Activated CD4-positive, alpha-beta T cell treated with anti-CD3 and anti-CD28 coated beads, Interleukin-2, Interleukin-4, amounts not matched to agents 100 ng/mL and 50 ng/mL, durations not matched to agents 16 hours and 8 hours (primary cell): ENCODE measurements around the gene NXPE4.
A peak's percentile ranks its signal among the peaks of the same experiment; 100 is the strongest.
"Not testable (repeated sequence)": the region's sequence is repeated elsewhere in the genome, so short reads cannot be mapped to it uniquely, and the experiment has no call there.

Experiments
- DNase-seq: peaks from one replicate; pipeline ENCODE4 v3.0.0-alpha.2; 2020; ENCODE audit warnings: low spot score

The NXPE4 gene

DNA sequence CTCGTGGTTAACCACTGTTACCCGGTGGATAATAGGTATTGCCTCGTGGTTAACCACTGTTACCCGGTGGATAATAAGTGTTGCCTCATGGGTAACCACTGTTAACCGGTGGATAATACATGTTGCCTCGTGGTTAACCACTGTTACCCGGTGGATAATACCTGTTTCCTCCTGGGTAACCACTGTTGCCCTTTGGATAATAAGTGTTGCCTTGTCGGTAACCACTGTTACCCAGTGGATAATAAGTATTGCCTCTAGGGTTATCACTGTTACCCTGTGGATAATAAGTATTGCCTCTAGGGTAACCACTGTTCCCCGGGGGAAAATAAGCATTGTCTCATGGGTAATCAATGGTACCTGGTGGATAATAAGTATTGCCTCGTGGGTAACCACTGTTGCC, 15.0 kb upstream of the NXPE4 start:
- DNase-seq = no peak

GRCh38 chr11:114609429-114609828, 13.8 kb upstream of the NXPE4 start:
- no peak for DNase-seq

DNA sequence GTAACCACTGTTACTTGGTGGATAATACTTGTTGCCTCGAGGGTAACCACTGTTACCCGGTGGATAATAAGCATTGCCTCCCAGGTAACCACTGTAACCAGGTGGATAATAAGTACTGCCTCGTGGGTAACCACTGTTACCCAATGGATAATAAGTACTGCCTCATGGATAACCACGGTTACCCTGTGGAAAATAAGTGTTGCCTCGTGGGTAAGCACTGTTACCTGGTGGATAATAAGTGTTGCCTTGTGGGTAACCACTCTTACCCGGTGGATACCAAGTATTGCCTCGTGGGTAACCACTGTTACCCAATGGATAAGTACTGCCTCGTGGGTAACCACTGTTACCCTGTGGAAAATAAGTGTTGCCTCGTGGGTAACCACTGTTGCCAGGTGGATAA, 13.0 kb upstream of the NXPE4 start:
- not testable (repeated sequence) for DNase-seq

GRCh38 chr11:114607753-114608459, 12.3 kb upstream of the NXPE4 start:
- DNase-seq = no peak

DNA sequence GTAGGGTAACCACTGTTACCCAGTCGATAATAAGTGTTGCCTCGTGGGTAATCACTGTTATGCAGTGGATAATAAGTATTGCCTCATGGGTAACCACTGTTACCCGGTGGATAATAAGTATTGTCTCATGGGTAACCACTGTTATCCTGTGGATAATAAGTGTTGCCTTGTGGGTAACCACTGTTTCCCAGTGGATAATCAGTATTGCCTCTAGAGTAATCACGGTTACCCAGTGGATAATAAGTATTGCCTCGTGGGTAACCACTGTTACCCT, 11.2 kb upstream of the NXPE4 start:
- not testable (repeated sequence) for DNase-seq

DNA sequence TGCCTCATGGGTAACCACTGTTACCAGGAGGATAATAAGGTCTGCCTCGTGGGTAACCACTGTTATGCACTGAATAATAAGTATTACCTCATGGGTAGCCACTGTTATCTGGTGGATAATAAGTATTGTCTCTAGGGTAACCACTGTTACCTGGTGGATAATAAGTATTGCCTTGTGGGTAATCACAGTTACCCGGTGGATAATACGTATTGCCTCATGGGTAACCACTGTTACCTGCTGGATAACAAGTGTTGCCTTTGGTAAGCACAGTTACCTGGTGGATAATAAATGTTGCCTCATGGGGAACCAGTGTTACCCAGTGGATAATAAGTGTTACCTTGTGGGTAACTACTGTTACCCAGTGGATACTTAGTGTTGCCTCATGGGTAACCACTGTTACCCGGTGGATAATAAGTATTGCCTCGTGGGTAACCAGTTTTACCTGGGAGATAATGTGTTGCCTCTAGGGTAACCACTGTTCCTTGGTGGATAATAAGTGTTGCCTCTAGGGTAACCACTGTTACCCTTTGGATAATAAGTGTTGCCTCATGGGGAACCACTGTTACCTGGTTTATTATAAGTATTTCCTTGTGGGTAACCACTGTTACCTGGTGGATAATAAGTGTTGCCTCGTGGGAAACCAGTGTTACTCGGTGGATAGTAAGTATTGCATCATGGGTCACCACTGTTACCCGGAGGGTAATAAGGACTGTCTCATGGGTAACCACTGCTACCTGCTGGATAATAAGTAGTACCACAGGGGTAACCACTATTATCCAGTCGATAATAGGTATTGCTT, 10.6 kb upstream of the NXPE4 start:
- no peak for DNase-seq

GRCh38 chr11:114605370-114605769, 9.8 kb upstream of the NXPE4 start:
- no peak for DNase-seq

GRCh38 chr11:114604886-114605285, 9.3 kb upstream of the NXPE4 start:
- DNase-seq = no peak

- DNase-seq = no peak
Observed at GRCh38 chr11:114604179-114604813, 8.7 kb upstream of the NXPE4 start.

DNA sequence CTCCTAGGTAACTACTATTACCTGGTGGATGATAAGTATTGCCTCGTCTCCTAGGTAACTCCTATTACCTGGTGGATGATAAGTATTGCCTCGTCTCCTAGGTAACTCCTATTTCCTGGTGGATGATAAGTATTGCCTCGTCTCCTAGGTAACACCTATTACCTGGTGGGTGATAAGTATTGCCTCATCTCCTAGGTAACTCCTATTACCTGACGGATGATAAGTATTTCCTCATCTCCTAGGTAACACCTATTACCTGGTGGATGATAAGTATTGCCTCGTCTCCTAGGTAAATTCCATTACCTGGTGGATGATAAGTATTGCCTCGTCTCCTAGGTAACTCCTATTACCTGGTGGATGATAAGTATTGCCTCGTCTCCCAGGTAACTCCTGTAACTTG, 7.6 kb upstream of the NXPE4 start:
- DNase-seq = not testable (repeated sequence)

GRCh38 chr11:114598461-114598860, 2.9 kb upstream of the NXPE4 start:
- no peak for DNase-seq

GRCh38 chr11:114596175-114596919, 761 bp upstream of the NXPE4 start:
- no peak for DNase-seq

DNA sequence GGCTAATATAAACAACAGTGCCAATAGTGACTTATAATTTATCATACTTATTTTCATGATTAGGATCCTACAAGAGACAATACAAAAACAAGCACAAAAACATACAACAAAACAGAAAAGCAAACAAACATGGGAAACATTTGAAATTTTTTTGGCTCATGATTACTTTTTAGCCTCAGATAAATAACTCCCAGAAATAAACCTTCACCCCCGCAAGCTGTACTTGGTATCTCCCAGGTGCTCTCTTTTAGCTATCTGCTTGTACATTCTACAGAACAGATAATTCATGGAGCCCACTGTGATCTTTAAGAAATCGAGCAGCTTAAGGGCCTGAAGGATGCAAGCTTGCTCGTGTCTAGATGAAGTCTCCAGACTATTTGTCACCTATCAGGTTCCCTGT, 883 bp downstream of the NXPE4 start:
- DNase-seq = no peak

DNA sequence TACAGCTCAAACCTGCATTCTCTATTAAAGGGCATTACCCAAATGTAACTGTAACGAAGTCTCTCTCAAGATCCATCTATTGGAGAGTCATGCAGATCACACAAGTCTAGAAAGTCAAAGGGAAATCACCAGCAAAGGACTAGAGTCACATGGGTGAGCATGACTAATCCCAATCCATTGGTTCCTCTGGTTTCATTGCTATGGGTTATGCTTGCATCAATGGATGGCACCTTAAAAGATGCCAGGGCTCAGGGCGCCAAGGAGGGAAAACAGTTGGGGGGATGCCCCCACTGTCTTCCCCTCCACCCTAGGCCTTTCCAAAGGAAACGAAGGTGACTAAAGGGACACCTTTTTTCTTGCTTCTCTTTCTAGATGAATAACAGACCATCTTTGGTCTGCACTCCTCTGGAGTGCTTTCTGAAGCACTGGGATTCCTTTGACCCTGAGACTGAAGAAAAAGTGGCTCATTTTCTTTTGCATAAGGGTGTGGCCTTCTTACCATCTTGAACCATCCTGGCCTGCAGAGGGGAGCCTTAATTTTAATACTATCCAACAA, 8.1 kb downstream of the NXPE4 start:
- DNase-seq = no peak

DNA sequence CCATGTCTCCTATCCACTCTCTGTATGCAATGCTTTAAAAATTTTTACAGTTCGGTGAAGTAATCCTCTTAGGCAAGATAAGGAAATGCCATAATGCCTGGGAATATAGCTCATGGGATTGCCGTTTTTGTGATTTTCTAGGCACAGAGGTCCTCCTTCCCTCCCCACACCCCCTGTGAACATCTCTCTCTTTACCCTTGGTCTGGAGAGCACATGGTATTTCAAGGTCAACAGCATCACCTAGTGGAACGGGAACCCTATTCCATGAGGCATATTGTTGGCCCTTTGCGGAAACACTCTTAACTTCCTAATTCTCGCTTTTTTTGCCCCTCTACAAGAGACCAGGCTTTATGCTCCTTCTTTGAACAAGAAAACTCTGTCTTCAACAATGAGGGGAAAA, 8.8 kb downstream of the NXPE4 start:
- DNase-seq = no peak

DNA sequence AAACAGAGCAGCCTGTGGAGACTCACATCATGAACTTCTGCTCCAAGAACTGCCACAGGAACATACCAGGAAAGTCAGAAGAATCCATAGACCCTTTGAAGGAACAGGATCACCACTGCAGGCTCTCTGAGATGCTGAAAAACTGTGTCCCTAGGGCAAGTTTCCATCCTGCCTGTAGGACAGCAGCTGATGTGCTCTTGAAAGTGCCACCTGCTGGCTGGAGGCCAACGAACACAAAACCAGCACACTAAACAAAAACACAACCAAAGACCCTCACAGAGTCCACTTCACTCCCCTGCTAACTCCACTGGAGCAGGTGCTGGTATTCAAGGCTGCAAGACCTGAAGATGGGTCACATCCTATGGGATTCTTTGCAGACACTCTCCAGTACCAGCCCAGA, 23.9 kb downstream of the NXPE4 start:
- DNase-seq = no peak

- DNase-seq = no peak
Observed at GRCh38 chr11:114569801-114570200, 25.8 kb downstream of the NXPE4 start.

GRCh38 chr11:114566276-114566675, 29.3 kb downstream of the NXPE4 start:
- no peak for DNase-seq

DNA sequence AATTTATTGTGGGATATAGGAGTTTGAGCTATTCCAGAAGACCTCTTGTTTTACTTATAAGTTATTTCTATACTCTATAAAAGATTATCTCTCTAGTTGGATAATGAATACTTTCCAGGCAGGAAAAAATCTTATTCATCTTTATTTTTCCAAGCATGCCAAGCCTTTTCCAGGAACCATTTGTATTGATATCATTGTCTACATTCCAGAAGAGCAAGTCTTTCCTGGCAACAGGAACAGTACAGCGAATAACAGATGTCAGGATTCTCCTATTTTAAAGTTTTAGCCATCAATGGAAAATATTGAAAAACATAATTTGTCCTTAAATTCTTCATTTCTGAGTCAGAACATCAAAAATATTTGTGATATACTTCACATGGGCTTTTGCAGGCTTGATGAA, 30.8 kb downstream of the NXPE4 start:
- no peak for DNase-seq

GRCh38 chr11:114563077-114563476, 32.5 kb downstream of the NXPE4 start:
- DNase-seq = peak; percentile 4

DNA sequence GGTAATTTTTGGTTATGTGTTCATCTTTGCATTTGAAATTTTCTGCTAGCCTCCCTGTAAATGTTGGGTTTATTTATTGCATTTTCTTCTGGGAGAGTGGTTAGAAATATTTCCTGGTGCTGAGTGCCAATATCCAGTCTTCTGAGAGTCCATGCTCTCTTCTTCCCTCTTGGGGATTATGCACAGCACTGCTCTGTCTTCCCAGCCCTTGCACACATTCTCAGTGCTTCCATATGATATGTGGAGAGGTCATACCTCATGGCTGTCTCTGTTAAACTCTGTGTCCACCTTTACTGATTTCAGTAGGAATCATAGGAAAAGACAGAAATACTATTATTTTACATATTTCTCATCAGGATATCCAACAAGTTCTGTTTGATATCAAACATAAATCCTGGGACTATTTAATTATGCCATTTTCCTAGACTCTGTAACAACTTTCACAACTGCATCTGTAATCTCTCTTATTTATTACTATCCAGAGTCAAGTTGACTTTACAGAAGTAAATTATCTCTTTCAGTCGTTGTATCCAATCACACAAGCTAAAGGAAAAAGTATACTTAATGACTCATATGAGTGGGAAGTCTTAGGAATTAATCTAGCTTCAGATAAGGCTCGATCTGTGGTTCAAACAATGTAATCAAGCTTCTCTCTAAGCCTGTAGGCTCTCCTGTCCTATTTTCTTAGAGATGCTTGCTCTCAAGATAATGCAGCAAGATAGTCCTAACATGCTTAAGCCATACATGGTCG, 33.2 kb downstream of the NXPE4 start:
- DNase-seq = no peak
